C4-2B (cell line): Measurements from ENCODE around the gene GP5.

ENCODE experiments used
- H3K27ac ChIP-seq: fragments of 450-650 bp; 2 replicates; pipeline ENCODE4 v1.5.1; 2017
- CTCF ChIP-seq: fragments of 450-650 bp; conservative IDR thresholded peaks from 2 replicates; pipeline ENCODE4 v1.5.1; 2017; ENCODE audit warnings: mild to moderate bottlenecking
- ZFX ChIP-seq: fragments of 450-650 bp; IDR thresholded peaks from 2 replicates; pipeline ENCODE4 v1.6.1; 2017

Gene GP5

GRCh38 chr3:194390835-194391234 is 8.2 kb downstream of the GP5 start:
- no peak overlapping the region for H3K27ac ChIP-seq
- no peak for TF ChIP-seq CTCF
- no peak for TF ChIP-seq ZFX

DNA sequence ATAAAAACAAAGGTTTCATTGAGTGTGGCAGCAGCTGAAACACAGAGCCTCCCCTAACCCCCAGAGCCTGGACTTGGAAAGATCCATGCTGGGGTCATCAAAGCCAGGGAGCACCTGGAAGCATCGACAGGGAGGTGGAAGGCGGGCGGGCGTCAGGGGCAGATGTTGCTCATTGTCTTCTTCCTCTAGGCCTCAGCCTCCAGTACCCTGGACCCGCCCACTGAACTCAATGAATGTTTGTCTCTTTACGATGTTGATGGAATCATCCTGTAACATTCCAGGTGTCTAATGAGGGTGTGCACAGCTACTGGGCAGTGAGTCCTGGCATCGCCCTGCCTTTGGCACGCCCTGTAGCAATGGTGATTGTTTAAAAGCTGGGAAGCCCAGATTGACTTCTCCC is 9.8 kb downstream of the GP5 start:
- no peak for TF ChIP-seq ZFX
- TF ChIP-seq CTCF, result no peak
- H3K27ac ChIP-seq, result no peak overlapping the region

GRCh38 chr3:194387926-194388418 is 11.1 kb downstream of the GP5 start:
- H3K27ac ChIP-seq, result no peak overlapping the region
- TF ChIP-seq CTCF (no peak), ZFX (no peak)

DNA sequence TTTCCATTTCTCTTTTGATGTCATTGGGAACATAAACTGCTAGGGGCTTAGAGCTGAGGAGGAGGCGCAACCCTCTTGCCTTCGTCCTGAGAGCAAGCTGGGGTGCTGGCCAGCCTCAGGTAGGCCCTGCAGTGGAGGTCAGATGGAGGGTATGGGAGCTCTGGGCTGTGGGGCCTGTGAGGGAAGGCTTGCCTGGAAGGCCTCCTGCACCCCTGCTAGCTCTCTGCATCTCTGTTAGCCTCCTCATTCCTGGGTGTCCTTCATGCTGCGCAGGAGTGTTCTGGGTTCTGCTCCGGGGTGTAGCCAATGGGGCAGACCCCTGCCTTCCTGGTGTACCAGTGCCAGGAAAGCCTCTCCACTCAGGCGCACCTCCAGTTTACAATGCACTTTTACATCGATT is 11.8 kb downstream of the GP5 start:
- no peak overlapping the region for H3K27ac ChIP-seq
- TF ChIP-seq CTCF, result no peak
- TF ChIP-seq ZFX, result no peak

GRCh38 chr3:194386648-194387047 is 12.4 kb downstream of the GP5 start:
- H3K27ac ChIP-seq, result no peak overlapping the region
- TF ChIP-seq ZFX (no peak), CTCF (no peak)

GRCh38 chr3:194386066-194386465 is 13.0 kb downstream of the GP5 start:
- H3K27ac ChIP-seq, result no peak overlapping the region
- TF ChIP-seq CTCF (no peak), ZFX (no peak)

DNA sequence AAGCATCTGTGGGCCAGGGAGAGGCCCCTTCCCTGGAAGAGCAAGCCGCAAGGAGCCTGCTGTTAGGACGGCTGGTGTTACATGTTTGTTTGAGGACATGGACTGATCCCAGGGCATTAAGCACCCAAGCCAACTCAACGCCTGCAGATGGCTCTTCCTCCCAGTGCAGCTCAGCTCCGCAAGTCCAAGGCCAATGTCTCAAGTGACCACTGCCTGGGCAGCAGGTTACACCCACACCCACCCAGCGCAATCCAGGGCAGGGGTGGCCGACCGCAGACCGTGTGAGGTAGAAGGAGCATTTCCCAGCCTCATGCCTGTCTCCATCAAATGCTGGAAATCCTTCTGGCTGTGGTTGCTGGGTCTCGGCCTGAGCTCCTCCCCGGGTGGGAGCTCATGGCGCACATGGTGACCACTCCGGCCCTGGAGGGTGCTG is 14.5 kb downstream of the GP5 start:
- no peak for TF ChIP-seq CTCF
- TF ChIP-seq ZFX, result no peak
- H3K27ac ChIP-seq, result no peak overlapping the region
